Hepatocyte (in vitro differentiated cells): Measurements from ENCODE around the gene JARID2. TPM values are rescaled to one million over a fixed set of nuclear protein-coding genes. Genes with fewer than 3 reads are reported as not detected.
A peak's percentile ranks its signal among the peaks of the same experiment; 100 is the strongest.

ENCODE experiments used
- DNase-seq: peaks from one replicate; pipeline ENCODE4 v3.0.0-alpha.2; 2016; ENCODE audit warnings: low spot score
- H2AFZ ChIP-seq: fragments of 200-600 bp; sonication (generic); 2 replicates; pipeline ENCODE4 v1.6.0; 2016; ENCODE audit warnings: antibody characterized with exemption, mild to moderate bottlenecking
- H3K27ac ChIP-seq: fragments of 200-600 bp; sonication (generic); 2 replicates; pipeline ENCODE4 v1.5.1; 2016; ENCODE audit warnings: mild to moderate bottlenecking
- H3K27me3 ChIP-seq: fragments of 200-600 bp; sonication (generic); 2 replicates; pipeline ENCODE4 v1.6.1; 2016
- H3K36me3 ChIP-seq: fragments of 200-600 bp; sonication (generic); replicated peaks from 2 replicates; pipeline ENCODE4 v1.5.1; 2016; ENCODE audit warnings: low read depth; ENCODE audit not compliant: insufficient read depth
- H3K4me1 ChIP-seq: fragments of 200-600 bp; sonication (generic); 2 replicates; pipeline ENCODE4 v1.5.1; 2016; ENCODE audit warnings: mild to moderate bottlenecking, moderate library complexity; ENCODE audit not compliant: insufficient read depth
- H3K4me2 ChIP-seq: fragments of 200-600 bp; sonication (generic); 2 replicates; pipeline ENCODE4 v1.6.0; 2016
- H3K4me3 ChIP-seq: fragments of 200-600 bp; sonication (generic); 2 replicates; pipeline ENCODE4 v1.5.1; 2016; ENCODE audit warnings: mild to moderate bottlenecking
- H3K79me2 ChIP-seq: fragments of 200-600 bp; sonication (generic); 2 replicates; pipeline ENCODE4 v1.6.0; 2017; ENCODE audit warnings: mild to moderate bottlenecking
- H3K9me2 ChIP-seq: fragments of 200-600 bp; sonication (generic); replicated peaks from 2 replicates; pipeline ENCODE4 v1.6.0; 2017; ENCODE audit warnings: mild to moderate bottlenecking; ENCODE audit not compliant: insufficient read depth
- H3K9me3 ChIP-seq: fragments of 200-600 bp; sonication (generic); 2 replicates; pipeline ENCODE4 v1.5.1; 2016; ENCODE audit warnings: low read depth, mild to moderate bottlenecking
- H4K20me1 ChIP-seq: fragments of 200-600 bp; sonication (generic); 2 replicates; pipeline ENCODE4 v1.6.0; 2016; ENCODE audit warnings: mild to moderate bottlenecking; ENCODE audit not compliant: insufficient read depth, poor library complexity, severe bottlenecking
- EZH2 ChIP-seq: fragments of 200-600 bp; sonication (generic); IDR thresholded peaks from 2 replicates; pipeline ENCODE4 v1.6.1; 2016; ENCODE audit warnings: antibody characterized with exemption, mild to moderate bottlenecking, borderline replicate concordance
- EZH2phosphoT487 ChIP-seq: fragments of 200-600 bp; sonication (generic); IDR thresholded peaks from one replicate; pipeline ENCODE4 v1.6.1; 2018; ENCODE audit warnings: antibody characterized with exemption, mild to moderate bottlenecking, low read depth, moderate library complexity; ENCODE audit not compliant: unreplicated experiment, severe bottlenecking
- WGBS: methylation state at CpG from one replicate; pipeline ENCODE4 v1.1.6; 2016; ENCODE audit warnings: low lambda C conversion rate; ENCODE audit errors: missing lambda C conversion rate; 5-methylcytosine and 5-hydroxymethylcytosine counted together
- polyA plus RNA-seq: library from polyadenylated mRNA; unstranded; fragments of >200 nt; fragmentation: Nextera tagmentation; extraction: Ambion mirVana; gene quantifications from 2 replicates; pipeline ENCODE4 v1.2.1, GENCODE V29; 2016
- total RNA-seq: library from RNA; depleted of rRNA; stranded (reverse); fragments of >200 nt; gene quantifications from 2 replicates; pipeline ENCODE4 v1.2.3, GENCODE V29; 2014
- TF ChIP-seq, protein P1 (sequence below): fragments of 200-600 bp; sonication (generic); IDR thresholded peaks from 2 replicates; pipeline ENCODE4 v1.5.1; 2016; ENCODE audit warnings: antibody characterized with exemption, mild to moderate bottlenecking; ENCODE audit not compliant: poor library complexity

Gene JARID2
- total and polyA plus RNA-seq, 2 experiments from 2014 or later: 4.6 to 11.6 TPM

DNA sequence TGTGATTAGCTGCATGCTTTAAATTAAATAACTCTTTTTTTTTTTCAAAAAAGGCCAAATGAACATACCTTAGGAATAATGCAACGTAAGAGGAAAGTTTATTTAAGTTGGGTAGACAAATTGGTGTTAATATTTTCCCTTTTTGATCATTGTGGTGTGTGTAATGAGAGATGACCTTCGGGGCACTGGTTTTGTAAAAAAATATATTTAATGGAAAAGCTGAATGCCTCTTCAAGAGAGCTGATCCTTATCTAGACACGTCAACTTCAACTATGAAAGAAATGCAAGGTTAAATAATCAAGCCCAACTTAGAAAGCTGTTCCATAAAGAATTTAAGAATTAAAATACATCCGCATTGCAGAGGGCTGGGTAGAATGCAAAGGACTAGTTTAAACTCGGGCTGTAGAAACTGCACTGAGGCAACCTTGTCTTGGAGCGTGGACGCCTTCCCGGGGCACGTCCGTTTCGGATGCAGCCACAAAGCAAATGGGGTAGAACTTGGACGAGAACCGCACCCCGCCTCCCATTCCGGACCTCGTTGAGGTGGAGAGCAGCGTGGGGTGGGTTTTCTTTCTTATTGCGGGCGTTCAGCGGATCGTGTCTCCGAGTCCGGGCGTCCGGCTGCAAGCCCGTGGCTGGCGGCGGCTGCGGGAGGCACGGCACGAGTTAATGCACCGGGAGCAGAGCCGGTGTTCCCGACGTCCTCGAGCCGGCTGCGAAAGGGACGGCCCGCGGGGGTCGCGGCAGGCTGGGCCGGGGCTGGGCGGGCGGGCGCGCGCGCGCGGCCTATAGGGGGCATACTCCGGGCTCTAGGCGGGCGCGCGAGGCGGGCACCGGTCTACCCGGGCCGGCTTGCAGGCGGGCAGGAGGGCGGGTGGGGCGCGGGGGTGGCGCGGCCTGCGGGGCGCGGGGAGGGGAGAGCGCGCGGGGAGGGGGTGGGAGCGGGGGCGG is 1.9 kb downstream of the JARID2 start:
- Histone ChIP-seq H3K79me2 (peaks cover 52% of the 10 kb centered on the region), H4K20me1 (peaks cover 12% of the 10 kb centered on the region), H2AFZ (peak overlapping the region; percentile 41), H3K27me3 (no peaks in the 10 kb centered on the region), H3K9me3 (no peaks in the 10 kb centered on the region), H3K36me3 (no peaks in the 10 kb centered on the region), H3K4me1 (peaks cover 9% of the 10 kb centered on the region), H3K27ac (peak overlapping the region; percentile 93), H3K4me3 (peak overlapping the region; percentile 81), H3K4me2 (peak overlapping the region; percentile 84), H3K9me2 (no peaks in the 10 kb centered on the region)
- TF ChIP-seq, protein P1, sequence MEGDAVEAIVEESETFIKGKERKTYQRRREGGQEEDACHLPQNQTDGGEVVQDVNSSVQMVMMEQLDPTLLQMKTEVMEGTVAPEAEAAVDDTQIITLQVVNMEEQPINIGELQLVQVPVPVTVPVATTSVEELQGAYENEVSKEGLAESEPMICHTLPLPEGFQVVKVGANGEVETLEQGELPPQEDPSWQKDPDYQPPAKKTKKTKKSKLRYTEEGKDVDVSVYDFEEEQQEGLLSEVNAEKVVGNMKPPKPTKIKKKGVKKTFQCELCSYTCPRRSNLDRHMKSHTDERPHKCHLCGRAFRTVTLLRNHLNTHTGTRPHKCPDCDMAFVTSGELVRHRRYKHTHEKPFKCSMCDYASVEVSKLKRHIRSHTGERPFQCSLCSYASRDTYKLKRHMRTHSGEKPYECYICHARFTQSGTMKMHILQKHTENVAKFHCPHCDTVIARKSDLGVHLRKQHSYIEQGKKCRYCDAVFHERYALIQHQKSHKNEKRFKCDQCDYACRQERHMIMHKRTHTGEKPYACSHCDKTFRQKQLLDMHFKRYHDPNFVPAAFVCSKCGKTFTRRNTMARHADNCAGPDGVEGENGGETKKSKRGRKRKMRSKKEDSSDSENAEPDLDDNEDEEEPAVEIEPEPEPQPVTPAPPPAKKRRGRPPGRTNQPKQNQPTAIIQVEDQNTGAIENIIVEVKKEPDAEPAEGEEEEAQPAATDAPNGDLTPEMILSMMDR: peak; percentile 37
- no peak for TF ChIP-seq EZH2
- 1% methylated on average over 34 of the region's 75 CpGs for WGBS
- DNase-seq: peak; percentile 82

DNA sequence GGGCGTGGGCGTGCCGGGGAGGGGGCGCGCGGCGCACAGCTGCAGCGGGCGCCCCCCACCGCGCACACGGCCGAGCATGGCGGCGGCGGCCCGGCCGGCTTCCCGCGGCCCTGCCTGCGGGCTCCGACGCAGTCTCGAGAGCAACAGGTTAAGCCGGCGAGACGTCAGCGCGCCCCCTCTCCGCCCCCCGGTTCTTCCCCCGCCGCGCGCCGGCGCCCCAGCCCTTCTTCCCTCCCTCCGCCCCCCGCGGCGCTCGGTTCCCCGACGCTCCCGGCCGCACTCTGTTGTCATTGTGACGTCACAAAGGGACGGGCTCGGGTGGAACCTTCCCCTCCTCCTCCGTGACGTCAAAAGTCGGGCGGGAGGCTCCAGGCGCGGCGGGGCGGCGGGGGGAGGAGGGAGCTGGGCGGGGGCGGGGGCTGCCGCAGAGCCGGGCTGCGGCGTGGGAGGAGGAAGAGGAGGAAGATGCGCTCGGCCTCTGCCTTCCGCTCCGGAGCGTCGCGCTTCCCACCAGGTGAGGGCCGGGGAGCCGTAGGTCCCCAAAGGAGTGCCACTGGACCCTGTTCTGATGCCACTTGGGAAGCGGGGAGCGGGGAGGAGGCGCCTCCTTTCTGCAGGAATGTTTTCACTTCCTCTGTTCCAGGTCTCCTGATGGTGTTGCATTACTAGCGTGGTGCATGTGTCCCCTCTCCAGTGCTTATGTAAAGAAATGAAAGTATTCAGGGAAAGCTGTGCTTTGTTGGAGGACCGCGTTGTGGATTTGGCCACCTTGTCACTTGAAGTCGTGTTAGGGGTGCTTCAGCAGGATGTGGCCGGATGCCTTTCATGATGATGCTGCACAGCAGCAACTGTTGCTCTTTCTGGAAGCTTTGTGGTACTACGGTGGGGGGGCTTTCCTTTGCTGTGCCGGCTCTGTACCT is 2.8 kb downstream of the JARID2 start:
- peaks cover 62% of the 10 kb centered on the region for H3K79me2 ChIP-seq
- peaks cover 9% of the 10 kb centered on the region for H3K4me1 ChIP-seq
- no peaks in the 10 kb centered on the region for H3K27me3 ChIP-seq
- no peaks in the 10 kb centered on the region for H3K9me3 ChIP-seq
- H4K20me1 ChIP-seq: peaks cover 14% of the 10 kb centered on the region
- TF ChIP-seq, protein P1: peak; percentile 41
- no peak for TF ChIP-seq EZH2
- peak overlapping the region; percentile 71 for H3K4me3 ChIP-seq
- H3K4me2 ChIP-seq: peak overlapping the region; percentile 80
- no peaks in the 10 kb centered on the region for H3K36me3 ChIP-seq
- peak overlapping the region; percentile 85 for H3K27ac ChIP-seq
- 2% methylated on average over 23 of the region's 83 CpGs for WGBS
- DNase-seq: peak; percentile 99
- H3K9me2 ChIP-seq: no peaks in the 10 kb centered on the region
- peak overlapping the region; percentile 27 for H2AFZ ChIP-seq

DNA sequence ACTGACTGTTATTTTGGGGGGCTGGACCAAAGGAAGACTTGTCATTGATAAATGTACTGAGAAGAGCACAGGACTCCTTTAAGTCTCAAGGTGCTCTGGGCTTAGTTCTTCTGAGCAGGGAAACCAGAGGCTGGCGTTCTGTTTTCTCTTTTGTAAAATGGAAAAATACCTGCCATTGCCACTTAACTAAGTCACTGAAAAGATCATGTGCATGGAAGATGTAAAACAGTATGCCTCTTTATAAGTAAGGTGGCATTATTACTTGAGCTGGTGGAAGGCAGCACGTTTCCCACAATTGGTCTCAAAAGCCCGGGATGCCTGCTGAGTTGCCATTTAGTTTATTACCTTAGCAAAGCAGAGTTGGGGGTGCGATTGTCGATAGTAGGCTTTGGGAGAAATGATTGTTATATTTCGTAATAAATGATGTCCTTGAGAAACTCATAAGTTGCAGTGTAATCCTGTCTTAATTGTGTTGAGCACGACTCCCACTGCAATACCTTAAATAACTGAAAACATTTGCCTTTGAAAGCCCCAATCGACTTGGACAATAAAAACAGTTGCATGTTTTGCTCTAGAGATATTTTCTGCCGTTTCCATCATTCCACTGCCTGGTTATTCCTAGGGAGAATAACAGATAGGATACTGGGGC is 3.6 kb downstream of the JARID2 start:
- peaks cover 4% of the 10 kb centered on the region for H3K4me1 ChIP-seq
- H3K36me3 ChIP-seq: no peaks in the 10 kb centered on the region
- no peak for DNase-seq
- H2AFZ ChIP-seq: no peak overlapping the region
- 34% methylated on average over 9 of the region's 9 CpGs for WGBS
- TF ChIP-seq, protein P1: no peak
- TF ChIP-seq EZH2 (no peak), EZH2phosphoT487 (no peak)
- H3K9me2 ChIP-seq: no peaks in the 10 kb centered on the region
- peak overlapping the region; percentile 85 for H3K27ac ChIP-seq
- peaks cover 22% of the 10 kb centered on the region for H4K20me1 ChIP-seq
- H3K4me2 ChIP-seq: peak overlapping the region; percentile 80
- no peaks in the 10 kb centered on the region for H3K27me3 ChIP-seq
- peaks cover 70% of the 10 kb centered on the region for H3K79me2 ChIP-seq
- H3K4me3 ChIP-seq: peak overlapping the region; percentile 71
- no peaks in the 10 kb centered on the region for H3K9me3 ChIP-seq
